ENCODE results near the gene GAS6.

The GAS6 gene

DNA sequence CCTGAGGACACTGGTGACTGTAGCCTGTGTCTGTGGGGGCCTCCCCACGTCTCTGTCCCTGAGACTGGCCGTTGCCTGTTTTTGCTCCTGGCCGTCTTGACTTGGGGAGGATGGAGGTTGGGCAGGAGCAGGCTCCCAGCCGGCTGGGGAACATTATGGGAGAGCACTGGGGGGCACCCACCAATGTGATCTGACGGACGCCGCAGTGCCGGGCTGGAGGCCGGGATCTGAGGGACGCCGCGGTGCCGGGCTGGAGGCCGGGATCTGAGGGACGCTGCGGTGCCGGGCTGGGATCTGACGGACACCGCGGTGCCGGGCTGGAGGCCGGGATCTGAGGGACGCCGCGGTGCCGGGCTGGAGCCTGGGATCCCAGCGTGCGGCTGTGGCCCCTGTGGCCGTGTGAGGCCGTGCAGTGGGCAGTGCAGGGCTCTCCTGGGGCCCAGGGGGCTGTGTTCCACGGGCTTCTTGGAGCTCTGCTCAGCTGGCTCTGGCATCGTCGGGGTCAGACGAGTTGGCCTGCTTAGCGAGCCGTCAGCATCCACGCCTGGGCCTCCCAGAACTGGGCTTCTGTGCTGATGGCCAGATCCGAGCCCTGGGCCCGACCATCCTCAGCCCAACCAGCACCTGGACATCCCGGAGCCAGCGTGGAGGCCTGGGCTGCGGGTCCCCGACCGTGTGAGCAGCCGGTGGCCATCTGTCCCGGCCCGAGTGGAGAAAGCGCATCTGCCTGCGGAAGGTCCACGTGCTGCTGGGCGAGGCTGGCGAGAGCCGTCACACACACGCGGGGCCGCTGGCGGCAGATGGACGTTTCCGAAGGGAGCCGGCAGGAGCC lies 45.8 kb downstream of the GAS6 start:
- DNase-seq: no peak

DNA sequence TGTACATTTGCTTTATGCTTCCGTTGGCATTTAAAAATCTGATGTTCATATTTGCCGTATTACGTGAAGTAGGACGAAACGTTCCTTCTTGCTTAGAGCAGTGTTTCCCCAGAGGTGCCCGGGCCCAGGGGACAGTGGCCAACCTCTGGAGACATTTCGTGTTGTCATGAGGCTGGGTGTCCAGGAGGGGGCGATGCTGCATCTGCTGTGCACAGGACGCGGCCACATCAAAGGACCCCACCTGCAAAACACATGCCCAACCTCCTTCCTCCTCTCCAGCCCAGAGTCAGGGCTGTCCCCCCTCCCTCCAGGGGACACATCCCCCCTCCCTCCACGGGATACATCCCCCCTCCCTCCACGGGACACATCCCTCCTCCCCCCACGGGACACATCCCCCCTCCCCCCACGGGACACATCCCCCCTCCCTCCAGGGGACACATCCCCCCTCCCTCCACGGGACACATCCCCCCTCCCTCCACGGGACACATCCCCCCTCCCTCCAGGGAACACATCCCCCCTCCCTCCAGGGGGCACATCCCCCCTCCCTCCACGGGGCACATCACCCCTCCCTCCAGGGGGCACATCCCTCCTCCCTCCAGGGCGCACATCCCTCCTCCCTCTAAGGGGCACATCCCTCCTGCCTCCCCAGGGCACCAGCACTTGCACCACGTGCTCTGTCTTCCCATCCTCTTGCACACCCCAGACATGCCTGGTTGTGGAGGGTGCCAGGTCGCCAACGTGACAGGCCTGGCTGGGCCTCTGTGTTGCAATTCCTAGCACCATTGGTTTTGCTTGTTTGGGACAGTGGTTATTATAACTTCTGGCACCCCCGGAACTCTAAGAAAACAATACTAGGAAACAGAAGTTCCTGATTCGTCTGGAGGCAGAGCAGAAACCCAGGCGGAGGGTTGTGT lies 46.7 kb downstream of the GAS6 start:
- DNase-seq: peak; percentile 86

DNA sequence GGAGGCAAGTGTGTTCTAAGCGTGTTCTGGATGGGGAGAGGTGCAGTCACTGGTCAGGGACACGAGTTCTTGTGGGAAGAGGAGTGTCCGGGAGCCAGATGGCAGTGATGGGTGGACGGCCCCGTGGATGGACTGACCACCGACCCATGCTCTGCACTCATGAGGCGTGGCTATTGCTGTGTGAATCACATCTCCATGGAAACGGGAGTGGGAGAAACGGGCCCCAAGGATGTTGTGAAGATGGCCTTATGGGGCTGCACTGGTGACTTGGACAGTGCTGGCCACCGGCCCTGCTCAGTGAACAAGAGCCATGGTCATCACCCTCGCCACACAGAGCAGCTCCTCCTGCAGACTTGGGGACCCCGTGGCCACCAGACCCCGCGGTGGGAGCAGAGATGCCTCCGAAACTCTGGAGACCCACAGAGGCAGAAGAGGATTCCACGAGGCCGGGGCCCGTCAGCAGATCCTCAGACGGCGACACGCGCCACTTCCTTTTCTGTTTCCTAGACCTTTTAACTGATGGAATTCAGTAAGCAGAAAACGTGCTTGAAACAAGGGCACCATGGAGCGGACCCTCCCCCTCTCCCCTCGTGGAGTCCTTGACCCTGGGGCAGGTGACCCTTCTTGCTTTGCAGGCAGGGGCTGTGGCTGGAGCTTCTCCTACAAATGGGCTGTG lies 47.5 kb downstream of the GAS6 start:
- DNase-seq: no peak

DNA sequence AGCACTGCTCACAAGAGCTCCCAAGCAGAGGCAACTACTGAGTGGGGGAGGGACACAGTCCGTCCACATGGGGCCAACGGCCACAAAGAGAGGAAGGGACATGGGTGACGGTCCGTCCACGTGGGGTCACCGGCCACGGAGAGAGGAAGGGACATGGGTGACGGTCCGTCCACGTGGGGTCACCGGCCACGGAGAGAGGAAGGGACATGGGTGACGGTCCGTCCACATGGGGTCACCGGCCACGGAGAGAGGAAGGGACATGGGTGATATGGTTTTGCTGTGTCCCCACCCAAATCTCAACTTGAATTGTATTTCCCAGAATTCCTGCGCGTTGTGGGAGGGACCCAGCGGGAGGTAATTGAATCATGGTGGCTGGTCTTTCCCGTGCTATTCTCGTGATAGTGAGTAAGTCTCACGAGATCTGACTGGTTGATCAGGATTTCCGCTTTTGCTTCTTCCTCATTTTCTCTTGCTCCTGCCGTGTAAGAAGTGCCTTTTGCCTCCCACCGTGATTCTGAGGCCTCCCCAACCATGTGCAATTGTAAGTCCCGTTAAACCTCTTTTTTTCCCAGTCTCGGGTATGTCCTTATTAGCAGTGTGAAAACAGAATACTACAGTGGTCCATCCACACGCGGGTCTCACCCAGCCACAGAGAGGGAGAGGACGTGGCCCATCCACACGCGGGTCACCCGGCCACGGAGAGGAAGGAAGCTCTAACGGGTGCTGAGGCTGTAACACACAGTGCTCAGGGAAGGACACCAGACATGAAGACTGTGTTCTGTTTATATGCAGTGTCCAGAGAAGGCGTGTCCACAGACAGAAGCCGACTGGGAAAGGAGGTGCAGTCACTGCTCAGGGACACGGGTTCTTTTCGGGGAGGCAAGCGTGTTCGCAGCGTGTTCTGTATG lies 48.5 kb downstream of the GAS6 start:
- peak; percentile 31 for DNase-seq

DNA sequence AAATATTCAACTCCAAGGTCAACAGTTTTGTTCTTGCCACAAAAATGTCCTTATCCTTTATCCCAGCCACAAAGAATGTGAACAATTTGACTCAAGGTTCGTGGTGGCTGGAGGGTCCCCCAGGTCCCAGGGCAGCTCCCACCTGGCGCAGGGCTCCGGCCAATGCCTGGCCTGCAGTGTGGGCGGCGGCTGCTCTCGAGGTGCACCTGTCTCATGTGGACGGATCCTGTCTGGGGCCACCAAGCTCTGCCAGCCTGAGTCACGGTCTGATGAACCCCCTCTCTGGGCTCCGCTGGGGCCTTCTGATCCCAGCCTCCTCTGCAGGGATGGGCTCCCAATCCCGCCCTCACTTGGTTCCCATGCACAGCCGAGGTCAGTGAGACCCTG lies 49.4 kb downstream of the GAS6 start:
- no peak for DNase-seq

DNA sequence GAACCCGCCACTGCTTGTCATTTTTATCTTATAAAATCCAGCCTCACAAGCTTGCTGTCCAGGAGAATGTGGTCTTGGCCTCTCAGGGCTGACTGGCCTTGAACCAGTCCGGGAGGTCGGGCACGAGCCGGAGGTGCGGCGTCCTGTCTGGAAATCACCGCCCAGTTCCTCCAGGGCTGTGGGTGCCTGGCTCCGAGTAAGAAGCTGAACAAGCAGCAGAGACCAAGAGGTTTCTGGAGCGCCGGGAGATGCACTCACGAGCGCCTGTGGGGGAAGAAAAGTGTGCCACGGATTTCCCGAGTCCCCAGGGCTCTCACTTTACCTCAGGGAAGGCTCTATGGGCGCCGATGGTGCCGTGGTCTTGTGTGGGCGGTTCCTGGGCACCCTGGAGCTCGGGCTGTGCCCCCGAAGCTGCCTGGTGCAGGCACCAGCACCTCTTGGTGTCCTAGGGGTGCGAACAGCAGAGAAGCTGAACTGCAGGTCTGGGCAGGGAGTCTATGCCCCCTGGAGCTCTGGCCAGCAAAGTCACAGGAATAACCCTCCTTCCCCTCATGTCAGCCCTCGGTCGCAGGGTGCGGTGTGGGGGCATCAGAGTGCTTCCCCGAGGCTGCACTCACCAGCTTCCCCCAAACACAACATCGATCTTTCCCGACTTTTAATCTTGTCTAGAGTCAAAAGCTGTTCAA lies 50.0 kb downstream of the GAS6 start:
- no peak for DNase-seq

DNA sequence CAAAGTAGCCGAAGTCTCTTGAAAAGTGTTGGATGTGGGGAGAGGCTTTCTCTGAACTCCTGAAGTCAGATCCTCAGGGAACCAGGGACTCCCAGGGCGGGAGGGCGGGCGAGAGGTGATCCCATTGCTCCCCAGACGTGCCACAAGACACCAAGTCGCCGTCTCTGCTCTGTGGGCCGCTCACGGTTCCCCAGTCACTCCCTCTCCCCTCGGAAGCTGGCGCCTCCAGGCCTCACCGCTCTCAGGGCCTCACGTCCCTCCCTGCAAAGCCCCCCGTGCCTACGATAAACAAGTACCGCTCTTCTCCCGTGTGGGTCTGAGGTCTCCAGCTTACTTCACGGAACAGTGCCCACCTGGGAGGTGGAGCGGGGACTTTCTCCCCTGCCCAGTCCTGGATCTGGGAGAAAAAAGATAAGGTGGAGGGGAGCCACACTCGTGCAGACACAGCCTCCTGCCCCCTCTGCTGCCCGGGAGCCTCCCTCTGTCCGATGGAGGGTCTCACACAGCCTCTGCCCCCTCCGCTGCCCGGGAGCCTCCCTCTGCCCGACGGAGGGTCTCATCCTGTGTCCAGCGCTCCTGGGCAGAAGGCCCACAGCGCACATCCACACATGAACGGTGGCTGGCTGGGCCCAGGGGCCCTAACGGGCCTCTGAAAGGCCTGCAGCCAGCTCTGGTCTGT lies 50.7 kb downstream of the GAS6 start:
- DNase-seq: no peak

DNA sequence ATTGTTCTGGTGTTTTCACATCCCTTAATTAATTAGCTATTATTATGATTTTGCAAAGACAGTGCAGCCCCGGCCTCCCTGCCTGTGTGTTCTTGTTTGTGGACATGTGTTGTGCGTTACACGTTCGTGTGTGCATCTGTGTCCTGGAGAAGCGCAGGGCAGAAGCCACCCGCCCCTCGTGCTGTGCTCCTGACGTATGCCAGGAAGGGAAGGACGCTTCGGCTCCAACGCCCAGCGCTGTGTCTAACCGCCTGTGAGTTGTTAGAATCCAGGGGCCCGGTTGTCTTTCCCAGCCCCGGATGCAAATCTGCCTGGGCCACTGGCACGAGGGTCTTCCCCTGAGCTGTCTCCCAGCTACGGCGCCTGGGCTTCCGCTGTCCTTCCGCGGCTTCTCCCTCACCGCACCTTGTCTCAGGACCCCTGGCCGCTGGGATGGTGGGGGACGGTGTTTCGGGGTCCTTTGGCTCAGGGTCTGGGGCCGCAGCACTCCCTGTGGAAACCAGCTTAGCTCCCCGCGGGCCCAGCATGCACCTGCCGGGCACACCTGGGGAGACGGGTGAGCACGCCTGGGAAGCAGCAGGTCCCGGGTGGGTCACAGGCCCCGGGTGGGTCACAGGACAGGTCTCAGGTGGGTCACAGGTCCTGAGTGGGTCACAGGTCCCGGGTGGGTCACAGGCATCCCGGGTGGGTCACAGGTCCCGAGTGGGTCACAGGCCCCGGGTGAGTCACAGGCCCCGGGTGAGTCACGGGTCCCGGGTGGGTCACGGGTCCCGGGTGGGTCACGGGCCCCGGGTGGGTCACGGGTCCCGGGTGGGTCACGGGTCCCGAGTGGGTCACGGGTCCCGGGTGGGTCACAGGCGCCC lies 51.5 kb downstream of the GAS6 start:
- no peak for DNase-seq

DNA sequence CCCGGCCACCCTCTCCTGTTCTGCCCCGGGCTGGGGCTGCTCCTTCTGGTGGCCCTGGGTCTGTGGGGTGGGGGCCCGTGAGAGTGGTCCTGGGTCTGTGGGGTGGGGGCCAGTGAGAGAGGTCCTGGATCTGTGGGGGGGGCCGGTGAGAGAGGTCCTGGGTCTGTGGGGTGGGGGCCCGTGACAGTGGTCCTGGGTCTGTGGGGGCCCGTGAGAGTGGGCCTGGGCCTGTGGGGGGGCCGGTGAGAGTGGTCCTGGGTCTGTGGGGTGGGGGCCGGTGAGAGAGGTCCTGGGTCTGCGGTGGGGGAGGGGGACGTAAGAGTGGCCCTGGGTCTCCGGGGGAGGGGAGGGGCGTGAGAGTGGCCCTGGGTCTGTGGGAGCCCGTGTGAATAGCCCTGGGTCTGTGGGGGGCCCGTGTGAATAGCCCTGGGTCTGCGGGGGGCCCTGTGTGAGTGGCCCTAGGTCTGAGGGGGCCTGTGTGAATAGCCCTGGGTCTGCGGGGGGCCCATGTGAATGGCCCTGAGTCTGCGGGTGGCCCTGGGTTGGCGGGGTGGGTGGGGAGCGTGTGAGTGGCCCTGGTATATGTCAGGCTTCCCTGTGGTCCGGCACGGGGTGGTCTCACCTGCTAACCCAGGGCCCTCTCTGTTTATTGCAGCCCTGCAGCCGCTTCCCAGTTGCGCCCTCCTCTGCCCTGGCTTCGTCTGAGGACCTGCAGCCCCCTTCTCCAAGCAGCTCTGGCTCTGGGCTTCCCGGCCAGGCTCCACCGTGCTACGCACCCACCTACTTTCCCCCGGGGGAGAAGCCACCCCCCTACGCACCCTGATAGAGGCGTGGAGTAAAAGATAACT lies 52.6 kb downstream of the GAS6 start:
- no peak for DNase-seq

DNA sequence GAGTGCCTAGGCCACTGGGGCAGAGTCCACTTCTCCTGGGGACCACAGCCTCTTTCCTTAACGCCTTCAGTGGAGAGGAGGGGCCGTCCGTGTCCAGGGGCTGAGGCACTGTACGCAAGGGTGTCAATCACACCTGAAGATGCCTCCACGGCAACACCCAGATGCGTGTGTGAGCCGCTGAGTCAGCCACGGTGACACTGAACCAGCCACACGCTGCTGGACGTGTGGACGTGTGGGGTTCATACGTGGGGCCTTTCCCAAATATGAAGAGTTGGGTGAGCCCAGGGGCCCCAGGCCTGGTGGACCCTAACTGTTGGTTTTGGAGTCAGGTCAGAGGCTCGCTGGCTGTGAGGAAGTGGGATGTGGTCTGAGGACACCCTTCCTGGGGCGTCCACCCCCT lies 53.2 kb downstream of the GAS6 start:
- DNase-seq: no peak

DNA sequence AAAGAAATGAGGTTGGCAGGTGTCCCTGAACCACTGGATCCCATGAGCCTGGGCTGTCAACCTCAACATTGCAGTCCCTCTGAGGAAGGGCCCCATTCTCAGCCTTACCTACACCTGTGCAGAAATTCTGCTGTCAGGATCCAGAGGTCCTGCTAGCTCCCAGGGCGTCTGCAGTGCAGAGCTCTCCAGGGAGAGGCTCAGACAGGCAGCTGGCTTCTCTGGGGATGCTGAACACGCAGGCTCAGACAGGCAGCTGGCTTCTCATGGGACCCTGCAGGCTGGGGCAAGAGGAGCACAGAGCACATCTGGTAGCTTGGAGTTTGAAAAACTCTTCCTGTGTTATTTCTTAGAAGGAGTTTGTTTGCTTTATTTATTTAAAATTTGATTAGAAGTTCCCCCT lies 53.9 kb downstream of the GAS6 start:
- no peak for DNase-seq

DNA sequence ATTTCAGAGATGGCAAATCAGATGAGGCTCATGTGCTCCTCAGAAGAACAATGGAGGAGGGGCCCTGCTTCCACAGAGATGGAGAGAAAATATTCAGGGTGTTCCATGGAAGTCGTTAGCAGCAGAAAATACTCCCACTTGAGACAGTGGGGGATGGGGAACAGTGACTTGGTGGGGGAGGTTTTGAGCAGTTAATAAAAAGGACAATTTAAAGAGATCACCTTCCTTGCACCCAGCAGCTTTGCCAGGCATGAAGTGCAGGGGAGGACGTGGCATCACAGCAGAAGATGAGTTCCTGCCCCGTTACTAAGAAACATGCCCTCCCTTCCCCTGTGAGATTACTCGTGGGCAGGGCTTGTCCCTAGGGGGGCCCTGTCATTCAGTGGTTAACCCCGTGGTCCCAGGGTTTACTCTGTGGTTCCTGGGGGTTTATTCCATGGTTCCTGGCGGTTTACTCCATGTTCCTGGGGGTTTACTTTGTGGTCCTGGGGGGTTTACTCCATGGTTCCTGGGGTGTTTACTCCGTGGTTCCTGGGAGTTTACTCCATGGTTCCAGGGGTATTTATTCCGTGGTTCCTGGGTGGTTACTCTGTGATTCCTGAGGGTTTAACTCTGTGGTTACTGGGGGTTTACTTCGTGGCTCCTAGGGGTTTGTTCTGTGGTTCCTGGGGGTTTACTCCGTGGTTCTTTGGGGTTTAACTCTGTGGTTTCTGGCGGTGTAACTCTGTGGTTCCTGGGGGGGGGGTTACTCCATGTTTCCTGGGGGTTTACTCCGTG lies 55.6 kb downstream of the GAS6 start:
- no peak for DNase-seq

DNA sequence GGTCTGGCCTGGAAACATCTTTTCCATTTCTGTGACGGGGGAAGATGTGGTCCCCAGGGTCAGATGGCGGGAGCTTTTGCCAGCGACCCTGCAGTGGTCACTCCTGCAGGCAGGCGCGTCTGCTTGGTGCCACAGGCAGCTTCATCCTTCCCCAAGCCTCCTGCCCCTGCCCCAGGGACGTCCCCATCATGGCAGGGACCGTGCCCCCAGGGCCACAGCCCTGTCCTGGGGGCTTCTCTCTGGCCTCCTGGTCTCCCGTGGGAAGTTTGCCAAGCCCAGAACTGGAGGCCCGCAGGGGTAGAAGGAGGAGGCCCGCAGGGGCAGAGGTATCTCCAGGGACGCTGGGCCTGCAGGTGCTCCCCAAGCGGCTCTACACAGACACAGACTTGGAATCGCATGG lies 57.4 kb downstream of the GAS6 start:
- no peak for DNase-seq

DNA sequence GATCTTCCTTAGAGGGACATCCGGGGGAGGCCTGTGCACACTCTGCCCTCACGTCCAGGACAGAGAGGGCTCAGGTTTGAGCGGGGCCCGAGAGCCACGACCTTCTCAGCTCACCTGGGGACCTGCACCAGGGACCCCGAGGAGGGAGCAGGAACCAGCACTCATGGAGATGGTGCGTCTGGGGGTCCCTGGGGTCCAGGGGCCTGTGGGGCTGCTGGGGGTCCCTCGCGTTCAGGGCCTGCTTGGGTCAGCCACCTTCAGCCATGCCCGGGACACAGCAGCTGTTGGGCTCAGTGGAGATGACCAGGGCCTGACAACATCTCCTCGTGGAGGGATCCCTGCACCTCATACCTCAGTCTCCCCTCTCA lies 57.8 kb downstream of the GAS6 start:
- no peak for DNase-seq

DNA sequence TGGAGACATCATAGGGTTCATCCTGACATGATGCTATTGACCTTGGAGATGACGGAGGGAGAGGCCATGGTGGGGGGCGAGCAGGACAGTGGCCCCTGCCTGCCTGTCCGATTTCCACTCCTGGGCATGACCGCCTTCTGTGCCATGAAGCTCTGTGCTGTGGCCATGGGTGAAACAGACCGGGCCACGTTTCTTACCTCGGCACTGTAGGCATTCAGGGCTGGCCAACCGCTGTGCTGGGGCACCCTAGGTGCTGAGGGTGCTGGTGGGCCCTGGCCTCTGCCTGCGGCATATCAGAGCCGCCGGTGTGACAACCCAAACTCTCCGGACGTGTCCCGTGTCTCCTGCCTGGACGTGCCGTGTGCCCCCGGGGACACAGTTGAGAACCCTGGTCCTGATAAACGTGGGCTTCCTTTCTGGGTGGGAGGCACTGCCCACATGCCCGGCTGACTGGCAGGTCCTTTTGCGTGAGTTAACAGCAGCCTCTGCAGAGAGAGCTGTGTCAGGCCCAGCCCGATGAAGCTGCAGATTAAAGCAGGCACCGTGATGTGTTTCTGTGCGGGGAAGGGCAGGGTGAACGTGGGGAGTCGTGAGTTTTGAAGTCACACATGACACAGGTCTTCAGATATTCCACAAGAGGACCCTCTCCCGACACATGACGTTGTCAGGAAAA lies 58.3 kb downstream of the GAS6 start:
- no peak for DNase-seq

DNA sequence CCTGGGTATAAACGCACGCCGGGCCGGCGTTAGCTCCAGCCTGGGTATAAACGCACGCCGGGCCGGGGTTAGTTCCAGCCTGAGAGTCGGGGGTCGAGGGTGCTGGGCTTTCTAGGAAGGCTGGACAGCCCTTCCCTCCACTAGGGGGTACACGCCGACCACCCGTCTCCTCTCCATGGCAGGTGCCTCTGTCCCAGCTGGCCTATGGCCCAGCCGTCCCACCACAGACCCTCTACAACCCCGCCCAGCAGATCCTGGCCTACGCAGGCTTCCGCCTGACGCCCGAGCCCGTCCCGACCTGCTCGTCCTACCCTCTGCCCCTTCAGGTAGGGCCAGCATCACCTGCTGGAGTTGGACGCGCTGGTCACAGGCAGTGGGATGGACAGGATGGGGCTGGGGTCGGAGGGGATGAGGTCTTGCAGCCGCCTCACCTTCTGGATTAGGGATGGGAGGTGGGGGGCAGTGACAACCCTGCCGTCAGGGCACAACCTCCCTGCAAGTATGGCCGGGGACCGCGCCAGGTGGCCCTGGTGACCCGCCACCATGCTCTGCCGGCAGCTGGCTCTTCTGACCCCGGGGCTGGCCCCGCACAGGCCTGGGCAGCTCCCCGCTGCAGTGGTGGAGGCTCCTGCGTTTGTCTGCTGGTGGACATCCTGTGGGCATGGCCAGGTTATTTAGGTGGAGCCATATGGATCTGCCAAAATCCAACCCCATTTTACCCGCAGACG lies 59.0 kb downstream of the GAS6 start:
- DNase-seq: no peak

DNA sequence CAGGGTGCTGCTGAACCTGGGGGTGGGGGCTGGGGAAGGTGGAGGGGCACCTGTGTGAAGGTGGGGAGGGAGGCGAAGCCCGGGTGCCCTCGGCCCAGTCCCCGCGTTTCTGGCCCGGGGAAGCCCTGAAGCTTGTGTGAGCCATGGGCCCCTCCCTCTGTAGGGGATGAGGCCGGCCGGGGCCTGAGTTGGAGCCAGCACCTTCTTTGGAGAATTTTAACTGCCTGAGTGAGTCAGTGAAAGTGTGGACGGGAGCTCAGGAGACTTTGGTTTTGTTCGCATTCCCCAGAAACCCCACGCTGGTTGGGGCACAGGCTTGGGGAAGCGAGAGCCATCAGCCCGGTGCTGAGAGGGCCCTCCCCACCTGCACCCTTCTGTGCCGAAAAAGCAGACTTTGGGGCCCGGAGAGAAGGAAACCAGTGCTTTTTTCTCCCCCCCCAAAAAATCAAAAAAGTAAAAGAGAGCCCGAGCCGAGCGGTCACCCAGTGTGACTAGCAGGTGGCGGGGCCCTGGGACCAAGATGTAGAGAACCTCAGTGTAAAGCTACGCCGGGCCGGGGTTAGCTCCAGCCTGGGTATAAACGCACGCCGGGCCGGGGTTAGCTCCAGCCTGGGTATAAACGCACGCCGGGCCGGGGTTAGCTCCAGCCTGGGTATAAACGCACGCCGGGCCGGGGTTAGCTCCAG lies 59.7 kb downstream of the GAS6 start:
- DNase-seq: no peak

Measured in stimulated activated CD4-positive, alpha-beta T cell treated with anti-CD3 and anti-CD28 coated beads, Interleukin-4, amount 100 ng/mL, for 24 hours (primary cell).